H9 (cell line): ENCODE measurements around the gene RELB. TPM values are rescaled to one million over a fixed set of nuclear protein-coding genes. Genes with fewer than 3 reads are reported as not detected.

Source experiments
- DNase-seq: peaks from one replicate; pipeline ENCODE4 v3.0.0-alpha.2; 2017
- H2AFZ ChIP-seq: one replicate; pipeline ENCODE4 v1.6.1; 2013; ENCODE audit warnings: mild to moderate bottlenecking, low read length, control low read depth, moderate library complexity
- H2AK5ac ChIP-seq: 2 replicates; pipeline ENCODE4 v1.6.1; 2013; ENCODE audit warnings: low read length, control low read depth, mixed read lengths; ENCODE audit not compliant: insufficient read length
- H2BK120ac ChIP-seq: one replicate; pipeline ENCODE4 v1.6.1; 2013; ENCODE audit warnings: low read depth, mild to moderate bottlenecking, low read length, control low read depth, inconsistent platforms; ENCODE audit not compliant: poor library complexity, severe bottlenecking
- H2BK12ac ChIP-seq: 2 replicates; pipeline ENCODE4 v1.6.1; 2013; ENCODE audit warnings: low read length, control low read depth, mixed read lengths, low read depth; ENCODE audit not compliant: insufficient read length
- H2BK15ac ChIP-seq: 2 replicates; pipeline ENCODE4 v1.6.1; 2013; ENCODE audit warnings: low read depth, low read length, control low read depth
- H2BK20ac ChIP-seq: one replicate; pipeline ENCODE4 v1.6.1; 2013; ENCODE audit warnings: low read depth, mild to moderate bottlenecking, low read length, control low read depth, inconsistent platforms; ENCODE audit not compliant: poor library complexity, severe bottlenecking
- H2BK5ac ChIP-seq: 2 replicates; pipeline ENCODE4 v1.6.1; 2013; ENCODE audit warnings: low read length, control low read depth, mixed read lengths; ENCODE audit not compliant: insufficient read length
- H3K14ac ChIP-seq: 2 replicates; pipeline ENCODE4 v1.6.1; 2013; ENCODE audit warnings: low read length, control low read depth; ENCODE audit not compliant: insufficient read depth
- H3K18ac ChIP-seq: 2 replicates; pipeline ENCODE4 v1.6.1; 2013; ENCODE audit warnings: low read depth, mild to moderate bottlenecking, mixed read lengths, low read length, control low read depth; ENCODE audit not compliant: insufficient read length
- H3K23ac ChIP-seq: 2 replicates; pipeline ENCODE4 v1.6.1; 2013; ENCODE audit warnings: low read length, control low read depth, mixed read lengths, low read depth; ENCODE audit not compliant: insufficient read length
- H3K23me2 ChIP-seq: 2 replicates; pipeline ENCODE4 v1.6.1; 2013; ENCODE audit warnings: low read depth, mild to moderate bottlenecking, mixed read lengths, low read length, control low read depth; ENCODE audit not compliant: insufficient read length, poor library complexity, severe bottlenecking
- H3K27ac ChIP-seq: 2 replicates; pipeline ENCODE4 v1.5.1; 2013; ENCODE audit warnings: low read length, control low read depth, mixed read lengths, low read depth; ENCODE audit not compliant: insufficient read length
- H3K27me3 ChIP-seq: 2 replicates; pipeline ENCODE4 v1.6.1; 2013; ENCODE audit warnings: low read length, control low read depth, inconsistent platforms; ENCODE audit not compliant: insufficient read depth
- H3K4ac ChIP-seq: 2 replicates; pipeline ENCODE4 v1.6.1; 2013; ENCODE audit warnings: low read depth, mild to moderate bottlenecking, control low read depth, inconsistent platforms, low read length, moderate library complexity
- H3K4me1 ChIP-seq: 2 replicates; pipeline ENCODE4 v1.6.1; 2013; ENCODE audit warnings: low read length, control low read depth, inconsistent platforms; ENCODE audit not compliant: insufficient read depth
- H3K4me2 ChIP-seq: 2 replicates; pipeline ENCODE4 v1.6.1; 2013; ENCODE audit warnings: low read length, control low read depth, mixed read lengths; ENCODE audit not compliant: insufficient read length, insufficient read depth
- H3K56ac ChIP-seq: 2 replicates; pipeline ENCODE4 v1.6.1; 2013; ENCODE audit warnings: low read depth, mild to moderate bottlenecking, mixed read lengths, low read length, control low read depth; ENCODE audit not compliant: insufficient read length
- H3K79me1 ChIP-seq: 2 replicates; pipeline ENCODE4 v1.6.1; 2013; ENCODE audit warnings: low read depth, mild to moderate bottlenecking, moderate library complexity, low read length, control low read depth, inconsistent platforms; ENCODE audit not compliant: insufficient read depth, poor library complexity, severe bottlenecking
- H3K79me2 ChIP-seq: 2 replicates; pipeline ENCODE4 v1.6.1; 2013; ENCODE audit warnings: low read length, control low read depth, inconsistent platforms; ENCODE audit not compliant: insufficient read depth
- H3K9ac ChIP-seq: 2 replicates; pipeline ENCODE4 v1.6.1; 2013; ENCODE audit warnings: low read length, control low read depth, mixed read lengths; ENCODE audit not compliant: insufficient read length; ENCODE audit errors: extremely low read depth
- H3K9me3 ChIP-seq: one replicate; pipeline ENCODE4 v1.6.1; 2013; ENCODE audit warnings: low read depth, low read length, inconsistent platforms; ENCODE audit not compliant: control insufficient read depth
- H3T11ph ChIP-seq: one replicate; pipeline ENCODE4 v1.6.1; 2013; ENCODE audit warnings: mild to moderate bottlenecking, low read length, control low read depth, inconsistent platforms
- H4K20me1 ChIP-seq: one replicate; pipeline ENCODE4 v1.6.1; 2013; ENCODE audit not compliant: control insufficient read depth, insufficient read length, insufficient read depth
- H4K5ac ChIP-seq: 2 replicates; pipeline ENCODE4 v1.6.1; 2013; ENCODE audit warnings: low read depth, mild to moderate bottlenecking, mixed read lengths, low read length, control low read depth; ENCODE audit not compliant: insufficient read length
- H4K8ac ChIP-seq: replicated peaks from 2 replicates; pipeline ENCODE4 v1.6.1; 2013; ENCODE audit warnings: low read length, control low read depth, mixed read lengths, low read depth; ENCODE audit not compliant: insufficient read length
- H4K91ac ChIP-seq: 2 replicates; pipeline ENCODE4 v1.6.1; 2013; ENCODE audit warnings: low read depth, mild to moderate bottlenecking, moderate library complexity, mixed read lengths, low read length, control low read depth; ENCODE audit not compliant: insufficient read length
- H3K27ac Mint-ChIP-seq, 3 experiments: 2 replicates in 2 of 3; 3 replicates in 1 of 3; pipeline ENCODE4 v1.8.0; 2020 to 2021; ENCODE audit warnings: mixed read lengths in 3 of 3, mild to moderate bottlenecking in 1 of 3, moderate library complexity in 1 of 3
- H3K27me3 Mint-ChIP-seq: 2 replicates; pipeline ENCODE4 v1.8.0; 2021; ENCODE audit warnings: low read depth, mild to moderate bottlenecking, moderate library complexity, mixed read lengths
- H3K36me3 Mint-ChIP-seq, 3 experiments: 2 replicates in 2 of 3; 3 replicates in 1 of 3; pipeline ENCODE4 v1.8.0; 2020 to 2021; ENCODE audit warnings: low read depth in 3 of 3, mixed read lengths in 3 of 3; ENCODE audit not compliant: insufficient read depth in 1 of 3
- H3K4me1 Mint-ChIP-seq, 2 experiments: 2 replicates each; pipeline ENCODE4 v1.8.0; 2020; ENCODE audit warnings: mixed read lengths in 2 of 2
- H3K4me3 Mint-ChIP-seq, 2 experiments: 2 replicates in 1 of 2; 3 replicates in 1 of 2; pipeline ENCODE4 v1.8.0; 2020 to 2021; ENCODE audit warnings: mild to moderate bottlenecking in 2 of 2, mixed read lengths in 2 of 2, moderate library complexity in 1 of 2
- H3K9me3 Mint-ChIP-seq, 2 experiments: 2 replicates in 1 of 2; 3 replicates in 1 of 2; pipeline ENCODE4 v1.8.0; 2020; ENCODE audit warnings: mild to moderate bottlenecking in 2 of 2, mixed read lengths in 2 of 2, moderate library complexity in 1 of 2
- WGBS: extraction: QIAGEN DNeasy Blood & Tissue Kit; methylation state at CpG from one replicate; pipeline ENCODE4 v1.1.7; 2013; ENCODE audit warnings: missing lambda C conversion rate, low lambda C conversion rate, mixed read lengths; ENCODE audit not compliant: insufficient read length; ENCODE audit errors: extremely low coverage; 5-methylcytosine and 5-hydroxymethylcytosine counted together
- total RNA-seq: library from RNA; stranded (reverse); gene quantifications from 2 replicates; pipeline ENCODE4 v1.2.1, GENCODE V29; 2021
- TF ChIP-seq, protein P1 (sequence below): fragments of 200-600 bp; sonication (generic); conservative IDR thresholded peaks from 3 replicates; pipeline ENCODE4 v1.8.0; 2021; ENCODE audit warnings: antibody characterized with exemption, mild to moderate bottlenecking

RELB gene
- total RNA-seq, 1 experiment from 2014 or later, result 13.7 TPM

DNA sequence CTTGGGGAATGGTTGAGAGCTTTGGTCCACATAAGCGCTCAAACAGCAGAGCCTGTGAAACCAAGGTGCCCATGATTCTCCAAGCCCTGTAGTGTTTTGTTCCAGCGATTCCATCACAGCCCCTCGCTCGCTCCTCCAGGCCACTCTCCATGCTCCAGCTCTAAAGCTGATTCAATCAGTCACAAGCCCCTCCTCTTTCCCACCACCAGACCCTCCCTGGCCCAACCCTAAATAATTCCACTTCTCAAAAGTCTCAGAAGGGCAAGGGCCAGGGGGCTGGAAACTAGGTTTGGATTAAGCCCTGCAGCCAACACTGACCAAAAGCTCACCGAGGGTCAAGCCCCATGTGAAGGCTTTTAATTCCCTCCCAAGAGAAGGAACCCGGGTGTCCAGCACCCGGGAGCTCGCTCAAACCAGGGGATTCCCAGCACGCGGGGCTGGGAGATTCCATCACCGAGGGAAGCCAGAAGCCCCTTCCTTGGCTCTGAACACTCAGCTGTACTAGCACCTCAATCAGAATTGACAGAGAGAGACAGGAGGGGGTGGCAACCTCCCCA lies 73.6 kb downstream of the RELB start:
- Histone ChIP-seq H3K27ac (no peak overlapping the region), H3T11ph (no peak overlapping the region), H4K20me1 (no peaks in the 10 kb centered on the region), H3K4me1 (peaks cover 10% of the 10 kb centered on the region; the same call in 1 of the 2 replicates), H3K79me2 (peaks cover 2% of the 10 kb centered on the region; the same call in 1 of the 2 replicates), H3K9me3 (no peaks in the 10 kb centered on the region), H3K23ac (no peak overlapping the region), H2AK5ac (no peak overlapping the region), H3K14ac (no peak overlapping the region), H2AFZ (no peak overlapping the region), H4K5ac (no peak overlapping the region), H3K56ac (no peak overlapping the region), H3K79me1 (no peaks in the 10 kb centered on the region), H4K91ac (no peak overlapping the region), H3K27me3 (no peaks in the 10 kb centered on the region), H3K18ac (no peak overlapping the region), H3K4ac (no peak overlapping the region), H2BK15ac (no peak overlapping the region), H4K8ac (no peak overlapping the region), H3K9ac (no peak overlapping the region), H2BK120ac (no peak overlapping the region), H3K4me2 (peak overlapping the region; percentile 79), H2BK5ac (no peak overlapping the region), H3K23me2 (peaks cover 17% of the 10 kb centered on the region), H2BK12ac (no peak overlapping the region), H2BK20ac (no peak overlapping the region)
- peak overlapping the region; percentile 82 to 92 for H3K4me3 Mint-ChIP-seq
- peaks cover 13 to 35% (median 33%) of the 10 kb centered on the region in 3 experiments for H3K36me3 Mint-ChIP-seq
- no peaks in the 10 kb centered on the region for H3K27me3 Mint-ChIP-seq
- peak overlapping the region; percentile 28 to 85 (median 68); a peak in 4 of 7 replicates for H3K27ac Mint-ChIP-seq
- H3K4me1 Mint-ChIP-seq, result peaks cover 24 to 30% of the 10 kb centered on the region in 2 experiments
- no peaks in the 10 kb centered on the region; a peak in 1 of 5 replicates for H3K9me3 Mint-ChIP-seq
- WGBS, result no CpG with 5 or more reads among the region's 11 CpGs
- DNase-seq, result peak; percentile 57
- TF ChIP-seq, protein P1, sequence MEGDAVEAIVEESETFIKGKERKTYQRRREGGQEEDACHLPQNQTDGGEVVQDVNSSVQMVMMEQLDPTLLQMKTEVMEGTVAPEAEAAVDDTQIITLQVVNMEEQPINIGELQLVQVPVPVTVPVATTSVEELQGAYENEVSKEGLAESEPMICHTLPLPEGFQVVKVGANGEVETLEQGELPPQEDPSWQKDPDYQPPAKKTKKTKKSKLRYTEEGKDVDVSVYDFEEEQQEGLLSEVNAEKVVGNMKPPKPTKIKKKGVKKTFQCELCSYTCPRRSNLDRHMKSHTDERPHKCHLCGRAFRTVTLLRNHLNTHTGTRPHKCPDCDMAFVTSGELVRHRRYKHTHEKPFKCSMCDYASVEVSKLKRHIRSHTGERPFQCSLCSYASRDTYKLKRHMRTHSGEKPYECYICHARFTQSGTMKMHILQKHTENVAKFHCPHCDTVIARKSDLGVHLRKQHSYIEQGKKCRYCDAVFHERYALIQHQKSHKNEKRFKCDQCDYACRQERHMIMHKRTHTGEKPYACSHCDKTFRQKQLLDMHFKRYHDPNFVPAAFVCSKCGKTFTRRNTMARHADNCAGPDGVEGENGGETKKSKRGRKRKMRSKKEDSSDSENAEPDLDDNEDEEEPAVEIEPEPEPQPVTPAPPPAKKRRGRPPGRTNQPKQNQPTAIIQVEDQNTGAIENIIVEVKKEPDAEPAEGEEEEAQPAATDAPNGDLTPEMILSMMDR, result no peak
